GM12865 (cell line): ENCODE results near the gene PKP2.

ENCODE experiments used
- DNase-seq: peaks from one replicate; pipeline ENCODE4 v3.0.0; 2010; ENCODE audit warnings: low read depth
- H3K4me3 ChIP-seq: 2 replicates; pipeline ENCODE4 v1.5.1; 2011; ENCODE audit warnings: mild to moderate bottlenecking, low read depth, low read length, control low read depth
- CTCF ChIP-seq: IDR thresholded peaks from 2 replicates; pipeline ENCODE4 v1.5.1; 2011; ENCODE audit warnings: low read length, control low read depth, low read depth, inconsistent platforms; ENCODE audit not compliant: insufficient read depth; ENCODE audit errors: missing control alignments

Gene PKP2

GRCh38 chr12:32794281-32794680, 102.3 kb downstream of the PKP2 start:
- TF ChIP-seq CTCF, result no peak
- no peak overlapping the region for H3K4me3 ChIP-seq
- DNase-seq, result no peak

- TF ChIP-seq CTCF, result no peak
- H3K4me3 ChIP-seq, result no peak overlapping the region
- DNase-seq, result no peak
Measured at GRCh38 chr12:32789916-32790315, 106.7 kb downstream of the PKP2 start.

- TF ChIP-seq CTCF, result no peak
- no peak overlapping the region for H3K4me3 ChIP-seq
- no peak for DNase-seq
Measured at GRCh38 chr12:32789446-32789845, 107.1 kb downstream of the PKP2 start.

- peak; percentile 39 for DNase-seq
- TF ChIP-seq CTCF, result no peak
Measured at GRCh38 chr12:32788405-32788804, 108.2 kb downstream of the PKP2 start.

GRCh38 chr12:32785557-32785956, 111.0 kb downstream of the PKP2 start:
- no peak for DNase-seq
- H3K4me3 ChIP-seq, result no peak overlapping the region
- no peak for TF ChIP-seq CTCF

More at GRCh38 chr12:32788405-32788804, 108.2 kb downstream of the PKP2 start:
- H3K4me3 ChIP-seq, result no peak overlapping the region

- H3K4me3 ChIP-seq, result no peak overlapping the region
- no peak for TF ChIP-seq CTCF
- DNase-seq, result no peak
Measured at GRCh38 chr12:32783029-32783428, 113.5 kb downstream of the PKP2 start.

- no peak for DNase-seq
- no peak for TF ChIP-seq CTCF
- no peak overlapping the region for H3K4me3 ChIP-seq
Measured at GRCh38 chr12:32780071-32780470, 116.5 kb downstream of the PKP2 start.
